ENCODE data around the gene AGAP3. TPM values are rescaled to one million over a fixed set of nuclear protein-coding genes. Genes with fewer than 3 reads are reported as not detected.

The AGAP3 gene
- total RNA-seq, 1 experiment from 2014 or later = 138 TPM

DNA sequence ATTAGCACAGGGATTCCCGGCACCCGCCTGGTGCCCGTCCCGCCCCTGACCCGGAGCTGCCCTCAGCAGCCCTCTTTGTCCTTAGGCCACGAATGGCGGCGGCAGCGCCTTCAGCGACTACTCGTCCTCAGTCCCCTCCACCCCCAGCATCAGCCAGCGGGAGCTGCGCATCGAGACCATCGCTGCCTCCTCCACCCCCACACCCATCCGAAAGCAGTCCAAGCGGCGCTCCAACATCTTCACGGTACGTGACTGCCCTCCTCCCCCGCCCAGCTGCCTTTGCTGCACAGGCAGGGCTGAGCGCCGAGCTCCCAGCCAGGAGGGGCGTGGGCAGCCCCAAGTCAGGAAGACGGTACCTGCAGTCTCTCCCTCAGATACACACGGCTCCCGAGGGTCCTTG lies 33.6 kb downstream of the AGAP3 start:
- ChIA-PET POLR2A (no interaction called here), CTCF (interaction anchor here (0.6 to 2.0 kb wide), 6 partner anchors 9 to 221 kb away, joined by 3 to 10 read pairs (median 4); partner anchors contain the start of gene NUB1)
- TF ChIP-seq, protein P1, sequence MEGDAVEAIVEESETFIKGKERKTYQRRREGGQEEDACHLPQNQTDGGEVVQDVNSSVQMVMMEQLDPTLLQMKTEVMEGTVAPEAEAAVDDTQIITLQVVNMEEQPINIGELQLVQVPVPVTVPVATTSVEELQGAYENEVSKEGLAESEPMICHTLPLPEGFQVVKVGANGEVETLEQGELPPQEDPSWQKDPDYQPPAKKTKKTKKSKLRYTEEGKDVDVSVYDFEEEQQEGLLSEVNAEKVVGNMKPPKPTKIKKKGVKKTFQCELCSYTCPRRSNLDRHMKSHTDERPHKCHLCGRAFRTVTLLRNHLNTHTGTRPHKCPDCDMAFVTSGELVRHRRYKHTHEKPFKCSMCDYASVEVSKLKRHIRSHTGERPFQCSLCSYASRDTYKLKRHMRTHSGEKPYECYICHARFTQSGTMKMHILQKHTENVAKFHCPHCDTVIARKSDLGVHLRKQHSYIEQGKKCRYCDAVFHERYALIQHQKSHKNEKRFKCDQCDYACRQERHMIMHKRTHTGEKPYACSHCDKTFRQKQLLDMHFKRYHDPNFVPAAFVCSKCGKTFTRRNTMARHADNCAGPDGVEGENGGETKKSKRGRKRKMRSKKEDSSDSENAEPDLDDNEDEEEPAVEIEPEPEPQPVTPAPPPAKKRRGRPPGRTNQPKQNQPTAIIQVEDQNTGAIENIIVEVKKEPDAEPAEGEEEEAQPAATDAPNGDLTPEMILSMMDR (IDR thresholded peaks at IDR 0.05; ENCODE audit: unreplicated experiment) = no peak
- H3K4me3 Mint-ChIP-seq (ENCODE audit: unreplicated experiment) = no peak overlapping the region
- no TSS peak for BruUV-seq (replicated peaks)
- H3K36me3 Mint-ChIP-seq (ENCODE audit: insufficient read depth, unreplicated experiment) = peaks cover 46% of the 10 kb centered on the region
- intact Hi-C loops (cut with micrococcal nuclease) = no loop called here
- H3K9me3 Mint-ChIP-seq (ENCODE audit: unreplicated experiment) = no peaks in the 10 kb centered on the region
- peaks cover 20% of the 10 kb centered on the region for H3K4me1 Mint-ChIP-seq (ENCODE audit: insufficient read depth, unreplicated experiment)
- H3K27me3 Mint-ChIP-seq (ENCODE audit: insufficient read depth, unreplicated experiment) = no peaks in the 10 kb centered on the region
- DNase-seq (ENCODE audit: unreplicated experiment) = no peak
- no peak overlapping the region for H3K27ac Mint-ChIP-seq (ENCODE audit: low read depth, unreplicated experiment)

DNA sequence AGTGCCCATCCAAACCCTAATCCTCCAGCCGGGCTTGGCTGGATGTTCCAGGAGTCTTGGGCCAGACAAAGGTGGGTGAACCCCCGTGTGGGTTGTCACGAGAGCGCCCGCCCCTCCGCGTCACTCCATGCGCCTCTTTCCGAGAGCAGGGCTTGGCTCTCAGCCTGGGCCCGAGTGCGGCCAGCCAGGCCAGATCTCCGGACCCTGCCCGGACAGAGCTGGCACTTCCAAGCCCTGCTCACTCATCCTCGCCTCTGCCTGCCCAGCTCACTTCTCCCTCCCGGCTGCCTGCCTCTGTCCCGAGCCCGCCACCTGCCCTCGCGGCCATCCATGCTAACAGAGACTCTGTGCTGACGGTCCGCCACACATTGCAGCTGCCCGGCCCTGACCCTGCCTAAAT lies 34.6 kb downstream of the AGAP3 start:
- H3K4me1 Mint-ChIP-seq (ENCODE audit: insufficient read depth, unreplicated experiment) = peaks cover 18% of the 10 kb centered on the region
- intact Hi-C loops (cut with micrococcal nuclease) = no loop called here

DNA sequence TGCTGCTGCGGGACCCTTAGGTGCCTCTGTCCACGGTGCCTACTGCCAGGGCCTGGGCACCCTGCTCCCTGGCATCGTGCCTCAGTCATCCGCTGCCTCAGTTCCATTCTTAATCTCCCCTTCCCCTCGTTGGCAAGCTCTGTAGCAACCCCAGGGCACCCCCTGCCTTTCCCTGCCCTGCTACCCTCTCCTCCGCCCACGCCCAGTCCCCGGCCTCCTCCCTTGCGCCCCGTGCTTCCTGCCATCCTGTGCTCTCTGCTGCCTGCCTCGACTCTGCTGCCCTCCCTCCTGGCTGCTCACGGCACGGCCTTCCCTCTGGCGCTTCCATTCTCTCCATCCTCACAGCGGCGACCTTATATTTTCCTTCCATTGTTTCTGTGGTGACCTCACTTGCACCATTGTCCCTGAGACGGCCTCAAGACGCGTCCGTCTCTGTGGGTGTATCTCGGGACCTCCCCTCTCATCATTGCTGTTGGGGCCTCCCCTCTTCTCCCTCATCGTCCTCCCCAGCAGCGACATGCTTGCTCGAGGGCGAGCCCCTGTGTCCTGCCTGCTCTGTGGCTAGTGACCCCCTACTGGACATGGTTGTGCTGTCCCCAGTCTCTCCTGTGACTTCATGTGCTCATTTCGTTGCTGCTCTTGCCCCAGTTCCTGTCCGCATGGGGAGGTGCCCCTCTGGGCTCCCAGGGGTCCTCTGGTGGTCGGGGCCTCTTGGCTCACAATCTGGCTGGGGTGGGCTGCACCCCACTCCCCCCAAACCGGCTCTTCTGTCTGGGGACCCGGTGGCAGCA lies 35.3 kb downstream of the AGAP3 start:
- Mint-ChIP-seq H3K4me3 (ENCODE audit: unreplicated experiment) (no peak overlapping the region), H3K27me3 (ENCODE audit: insufficient read depth, unreplicated experiment) (no peaks in the 10 kb centered on the region), H3K4me1 (ENCODE audit: insufficient read depth, unreplicated experiment) (peaks cover 12% of the 10 kb centered on the region), H3K27ac (ENCODE audit: low read depth, unreplicated experiment) (no peak overlapping the region), H3K9me3 (ENCODE audit: unreplicated experiment) (no peaks in the 10 kb centered on the region), H3K36me3 (ENCODE audit: insufficient read depth, unreplicated experiment) (peaks cover 46% of the 10 kb centered on the region)
- CTCF ChIA-PET = interaction anchor here (1.2 to 2.0 kb wide), 2 partner anchors 11 to 55 kb away, joined by 4 to 10 read pairs; no protein-coding TSS in a partner anchor
- TF ChIP-seq, protein P1 (IDR thresholded peaks at IDR 0.05; ENCODE audit: unreplicated experiment) = no peak
- no peak for DNase-seq (ENCODE audit: unreplicated experiment)
- no TSS peak for BruUV-seq (replicated peaks)
- intact Hi-C loops (cut with micrococcal nuclease) = no loop called here
- POLR2A ChIA-PET = interaction anchor here (0.7 kb wide), 1 partner anchor 66 kb away, joined by 4 read pairs; no protein-coding TSS in a partner anchor

More for the DNA sequence above, 34.6 kb downstream of the AGAP3 start:
- no peak overlapping the region for H3K4me3 Mint-ChIP-seq (ENCODE audit: unreplicated experiment)
- no peaks in the 10 kb centered on the region for H3K9me3 Mint-ChIP-seq (ENCODE audit: unreplicated experiment)
- no TSS peak for BruUV-seq (replicated peaks)
- ChIA-PET POLR2A (interaction anchor here (0.7 kb wide), 1 partner anchor 67 kb away, joined by 4 read pairs; no protein-coding TSS in a partner anchor), CTCF (interaction anchor here (2.0 kb wide), 1 partner anchor 10 kb away, joined by 10 read pairs; no protein-coding TSS in a partner anchor)
- DNase-seq (ENCODE audit: unreplicated experiment) = no peak
- H3K36me3 Mint-ChIP-seq (ENCODE audit: insufficient read depth, unreplicated experiment) = peaks cover 46% of the 10 kb centered on the region
- no peak overlapping the region for H3K27ac Mint-ChIP-seq (ENCODE audit: low read depth, unreplicated experiment)
- TF ChIP-seq, protein P1 (IDR thresholded peaks at IDR 0.05; ENCODE audit: unreplicated experiment) = no peak
- H3K27me3 Mint-ChIP-seq (ENCODE audit: insufficient read depth, unreplicated experiment) = no peaks in the 10 kb centered on the region

- BruUV-seq (replicated peaks) = no TSS peak
- Mint-ChIP-seq H3K27ac (ENCODE audit: low read depth, unreplicated experiment) (no peak overlapping the region), H3K9me3 (ENCODE audit: unreplicated experiment) (no peaks in the 10 kb centered on the region), H3K27me3 (ENCODE audit: insufficient read depth, unreplicated experiment) (no peaks in the 10 kb centered on the region), H3K36me3 (ENCODE audit: insufficient read depth, unreplicated experiment) (peaks cover 46% of the 10 kb centered on the region), H3K4me3 (ENCODE audit: unreplicated experiment) (no peak overlapping the region), H3K4me1 (ENCODE audit: insufficient read depth, unreplicated experiment) (peaks cover 6% of the 10 kb centered on the region)
- intact Hi-C loops (cut with micrococcal nuclease) = no loop called here
- TF ChIP-seq, protein P1 (IDR thresholded peaks at IDR 0.05; ENCODE audit: unreplicated experiment) = no peak
- no peak for DNase-seq (ENCODE audit: unreplicated experiment)
- ChIA-PET CTCF (interaction anchor here (0.6 to 1.2 kb wide), 2 partner anchors 54 to 745 kb away, joined by 4 read pairs; no protein-coding TSS in a partner anchor), POLR2A (no interaction called here)
Observed at GRCh38 chr7:151122276-151122675, 36.0 kb downstream of the AGAP3 start.

All from MCF 10A (cell line).